Measurements from ENCODE around the gene TMEM259.

The TMEM259 gene

GRCh38 chr19:1011831-1012333 lies 9.0 kb downstream of the TMEM259 start:
- in situ Hi-C loops (cut with MboI; ENCODE audit: low pct_unique_long_range_greater_than_20kb, low sequenced_read_pairs, unreplicated experiment), result no loop called here
- TF ChIP-seq, protein P1, sequence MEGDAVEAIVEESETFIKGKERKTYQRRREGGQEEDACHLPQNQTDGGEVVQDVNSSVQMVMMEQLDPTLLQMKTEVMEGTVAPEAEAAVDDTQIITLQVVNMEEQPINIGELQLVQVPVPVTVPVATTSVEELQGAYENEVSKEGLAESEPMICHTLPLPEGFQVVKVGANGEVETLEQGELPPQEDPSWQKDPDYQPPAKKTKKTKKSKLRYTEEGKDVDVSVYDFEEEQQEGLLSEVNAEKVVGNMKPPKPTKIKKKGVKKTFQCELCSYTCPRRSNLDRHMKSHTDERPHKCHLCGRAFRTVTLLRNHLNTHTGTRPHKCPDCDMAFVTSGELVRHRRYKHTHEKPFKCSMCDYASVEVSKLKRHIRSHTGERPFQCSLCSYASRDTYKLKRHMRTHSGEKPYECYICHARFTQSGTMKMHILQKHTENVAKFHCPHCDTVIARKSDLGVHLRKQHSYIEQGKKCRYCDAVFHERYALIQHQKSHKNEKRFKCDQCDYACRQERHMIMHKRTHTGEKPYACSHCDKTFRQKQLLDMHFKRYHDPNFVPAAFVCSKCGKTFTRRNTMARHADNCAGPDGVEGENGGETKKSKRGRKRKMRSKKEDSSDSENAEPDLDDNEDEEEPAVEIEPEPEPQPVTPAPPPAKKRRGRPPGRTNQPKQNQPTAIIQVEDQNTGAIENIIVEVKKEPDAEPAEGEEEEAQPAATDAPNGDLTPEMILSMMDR (IDR thresholded peaks at IDR 0.05; ENCODE audit: extremely low read depth, insufficient read depth, missing control alignments), result no peak
- no peak for DNase-seq (ENCODE audit: low spot score)

- in situ Hi-C loops (cut with MboI; ENCODE audit: low pct_unique_long_range_greater_than_20kb, low sequenced_read_pairs, unreplicated experiment), result no loop called here
- DNase-seq (ENCODE audit: low spot score), result no peak
- TF ChIP-seq, protein P1 (IDR thresholded peaks at IDR 0.05; ENCODE audit: extremely low read depth, insufficient read depth, missing control alignments), result no peak
Observed at GRCh38 chr19:1010586-1011510, 10.1 kb downstream of the TMEM259 start.

- in situ Hi-C loops (cut with MboI; ENCODE audit: low pct_unique_long_range_greater_than_20kb, low sequenced_read_pairs, unreplicated experiment), result no loop called here
- TF ChIP-seq, protein P1 (IDR thresholded peaks at IDR 0.05; ENCODE audit: extremely low read depth, insufficient read depth, missing control alignments), result no peak
- no peak for DNase-seq (ENCODE audit: low spot score)
Observed at GRCh38 chr19:1009981-1010538, 10.9 kb downstream of the TMEM259 start.

DNA sequence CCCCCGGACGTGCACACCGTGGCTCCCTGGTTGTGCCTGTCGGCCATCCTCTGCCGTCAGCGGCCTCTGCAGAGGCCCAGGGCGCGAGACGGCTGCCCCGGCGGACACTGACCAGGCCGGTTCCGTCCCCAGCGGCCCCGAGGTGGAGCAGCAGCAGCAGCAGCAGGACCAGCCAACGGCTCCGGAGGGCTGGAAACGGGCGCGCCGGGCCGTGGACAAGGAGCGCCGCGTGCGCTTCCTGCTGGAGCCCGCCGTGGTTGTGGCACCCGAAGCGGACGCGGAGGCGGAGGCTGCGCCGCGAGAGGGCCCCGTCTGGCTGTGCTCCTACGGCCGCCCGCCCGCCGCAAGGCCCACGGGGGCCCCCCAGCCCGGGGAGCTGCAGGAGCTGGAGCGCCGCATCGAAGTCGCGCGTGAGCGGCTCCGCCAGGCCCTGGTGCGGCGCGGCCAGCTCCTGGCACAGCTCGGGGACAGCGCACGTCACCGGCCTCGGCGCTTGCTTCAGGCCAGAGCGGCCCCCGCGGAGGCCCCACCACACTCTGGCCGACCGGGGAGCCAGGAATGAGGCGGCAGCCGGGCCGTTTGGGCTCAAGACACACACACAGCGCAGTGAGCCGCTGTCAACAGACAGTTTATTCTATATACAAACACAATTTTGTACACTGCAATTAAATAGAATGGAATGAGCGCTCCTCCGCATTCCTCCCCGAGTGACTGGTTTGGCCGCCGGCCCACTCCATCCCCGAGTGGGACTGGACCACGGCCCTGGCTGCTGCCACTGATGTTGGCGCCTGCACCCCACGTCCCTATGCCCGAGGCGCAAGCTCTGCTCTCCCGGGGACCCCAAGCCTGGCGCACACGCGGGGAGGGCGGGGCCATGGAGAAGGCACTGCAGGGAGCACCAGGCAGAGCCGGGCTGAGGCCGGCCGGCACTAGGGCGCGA lies 11.6 kb downstream of the TMEM259 start:
- no peak for DNase-seq (ENCODE audit: low spot score)
- TF ChIP-seq, protein P1 (IDR thresholded peaks at IDR 0.05; ENCODE audit: extremely low read depth, insufficient read depth, missing control alignments), result no peak
- in situ Hi-C loops (cut with MboI; ENCODE audit: low pct_unique_long_range_greater_than_20kb, low sequenced_read_pairs, unreplicated experiment), result no loop called here

DNA sequence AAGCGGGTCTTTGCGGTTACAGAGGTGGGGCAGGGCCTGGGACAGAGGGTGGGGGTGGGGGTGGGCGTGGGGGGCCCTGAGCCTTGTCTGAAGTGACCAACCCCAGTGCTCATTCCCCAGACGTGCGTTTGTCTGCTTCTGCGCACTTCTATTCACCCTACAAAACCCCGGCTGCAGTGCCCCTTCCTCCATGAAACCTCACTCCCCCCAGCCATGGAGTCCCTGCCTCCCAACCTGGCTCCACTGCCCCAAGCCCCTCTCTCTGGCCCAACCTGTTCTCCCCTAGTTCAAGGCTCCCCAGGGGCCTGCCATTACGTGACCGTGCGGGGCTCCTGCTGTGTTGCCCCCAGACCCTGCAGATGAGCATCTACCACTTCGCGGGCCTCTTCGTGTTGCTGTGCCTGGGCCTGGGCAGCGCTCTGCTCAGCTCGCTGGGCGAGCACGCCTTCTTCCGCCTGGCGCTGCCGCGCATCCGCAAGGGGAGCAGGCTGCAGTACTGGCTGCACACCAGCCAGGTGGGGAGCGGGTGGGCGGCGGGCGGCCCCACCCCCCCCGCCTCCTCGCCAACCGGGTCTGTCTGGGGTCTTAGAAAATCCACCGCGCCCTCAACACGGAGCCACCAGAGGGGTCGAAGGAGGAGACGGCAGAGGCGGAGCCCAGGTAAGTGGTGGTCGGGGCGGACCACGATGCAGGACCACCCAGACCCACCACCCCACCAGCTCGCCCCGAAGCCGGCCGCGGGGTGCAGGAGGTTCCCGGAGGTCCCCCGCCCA lies 12.5 kb downstream of the TMEM259 start:
- no peak for DNase-seq (ENCODE audit: low spot score)
- TF ChIP-seq, protein P1 (IDR thresholded peaks at IDR 0.05; ENCODE audit: extremely low read depth, insufficient read depth, missing control alignments), result no peak
- in situ Hi-C loops (cut with MboI; ENCODE audit: low pct_unique_long_range_greater_than_20kb, low sequenced_read_pairs, unreplicated experiment), result no loop called here
